Transverse colon (tissue), 4 donors: ENCODE results near the gene PLGRKT. TPM values are rescaled to one million over a fixed set of nuclear protein-coding genes. Genes with fewer than 3 reads are reported as not detected.
"Not testable (repeated sequence)": the region's sequence is repeated elsewhere in the genome, so short reads cannot be mapped to it uniquely, and the experiment has no call there.

Experiments
- DNase-seq: peaks from one replicate; pipeline ENCODE4 v3.0.0-alpha.2; 2019
- H3K27ac ChIP-seq, 4 donors: fragments of 200-600 bp; sonication (generic); 2 replicates each; pipeline ENCODE4 v1.5.1; 2016 to 2018; ENCODE audit warnings: inconsistent platforms in 4 of 4
- H3K27me3 ChIP-seq: fragments of 200-600 bp; sonication (generic); 2 replicates; pipeline ENCODE4 v1.5.1; 2017; ENCODE audit warnings: inconsistent platforms
- H3K36me3 ChIP-seq, 4 donors: fragments of 200-600 bp; sonication (generic); 2 replicates each; pipeline ENCODE4 v1.5.1; 2017 to 2019; ENCODE audit warnings: inconsistent platforms in 4 of 4
- H3K4me1 ChIP-seq, 4 donors: fragments of 200-600 bp; sonication (generic); 2 replicates each; pipeline ENCODE4 v1.5.1; 2017 to 2020; ENCODE audit warnings: inconsistent platforms in 4 of 4
- H3K4me3 ChIP-seq, 4 donors: fragments of 200-600 bp; sonication (generic); 1 replicate in 1 of 4; 2 replicates in 3 of 4; pipeline versions ENCODE4 v1.5.1 to v1.6.1; 2017 to 2019; ENCODE audit warnings: inconsistent platforms in 4 of 4
- H3K9me3 ChIP-seq, 2 donors: fragments of 200-600 bp; sonication (generic); 2 replicates each; pipeline ENCODE4 v1.5.1; 2017 to 2019; ENCODE audit warnings: inconsistent platforms in 2 of 2
- EP300 ChIP-seq: sonication (generic); formaldehyde crosslinking; IDR thresholded peaks from one replicate; pipeline ENCODE4 v1.6.1; 2017; ENCODE audit warnings: antibody characterized with exemption, low read depth
- POLR2A ChIP-seq: fragments of 450-650 bp; IDR thresholded peaks from one replicate; pipeline ENCODE4 v1.6.1; 2016; ENCODE audit warnings: antibody characterized with exemption, mild to moderate bottlenecking, moderate library complexity
- POLR2AphosphoS5 ChIP-seq, 3 donors: sonication (generic); formaldehyde crosslinking; IDR thresholded peaks; one replicate each; pipeline ENCODE4 v1.6.1; 2016; ENCODE audit warnings: antibody characterized with exemption in 3 of 3
- WGBS, 2 donors: methylation state at CpG; one replicate each; pipeline ENCODE4 v1.1.5; 2018; ENCODE audit warnings: low coverage in 1 of 2; 5-methylcytosine and 5-hydroxymethylcytosine counted together
- in situ Hi-C, 4 donors: fragments of 200-750 bp; cut with MboI; loops; one replicate each; pipeline versions ENCODE4 v1.15.0 to v1.15.1; 2017; ENCODE audit warnings: low sequenced_read_pairs in 3 of 4, low pct_ligation_motif_present in 1 of 4, low pct_unique_long_range_greater_than_20kb in 1 of 4
- intact Hi-C: fragments of 100-400 bp; cut with DNase I; formaldehyde crosslinking; loops from one replicate; pipeline ENCODE4 v1.15.1; 2023; ENCODE audit warnings: low total_unique reads
- total RNA-seq, 4 donors: library from RNA; depleted of rRNA; stranded (reverse); fragments of >200 nt; gene quantifications; one replicate each; pipeline ENCODE4 v1.1.0, GENCODE V29; 2016
- TF ChIP-seq, protein P1 (sequence below), 5 experiments: fragments of 200-600 bp in 3 of 5; fragments of 450-650 bp in 2 of 5; sonication (generic) in 3 of 5; IDR thresholded peaks; 1 replicate in 2 of 5; 2 replicates in 3 of 5; pipeline ENCODE4 v1.5.1; 2016 to 2017; ENCODE audit warnings: antibody characterized with exemption in 5 of 5, inconsistent platforms in 3 of 5, mild to moderate bottlenecking in 2 of 5, moderate library complexity in 1 of 5

Gene PLGRKT
- total RNA-seq, 4 donors from 2014 or later, result 1.6 to 58.3 (median 16.5) TPM

- in situ Hi-C loops, result loop anchor here in 3 of 4 donors (25.0 kb wide), 4 partner anchors 164 to 686 kb away; partner anchors contain the start of genes INSL6 (in 1 of the 3) and JAK2 (in 1 of the 3)
- H3K27ac ChIP-seq, result no peak overlapping the region
- 85 to 94% methylated on average over 2 of the region's 2 CpGs for WGBS, 2 donors
- no peak for DNase-seq
- no peaks in the 10 kb centered on the region for H3K36me3 ChIP-seq
- peaks cover 0 to 25% (median 4%) of the 10 kb centered on the region in 4 donors for H3K4me1 ChIP-seq
- H3K27me3 ChIP-seq, result no peaks in the 10 kb centered on the region
- no peak overlapping the region for H3K4me3 ChIP-seq
- intact Hi-C loops, result no loop called here
- no peak for TF ChIP-seq POLR2A
- TF ChIP-seq POLR2AphosphoS5 (IDR thresholded peaks at IDR 0.05), result no peak
- no peaks in the 10 kb centered on the region for H3K9me3 ChIP-seq
Observed at GRCh38 chr9:5448016-5448415, 10.3 kb upstream of the PLGRKT start.

GRCh38 chr9:5447337-5447736 lies 9.6 kb upstream of the PLGRKT start:
- Histone ChIP-seq H3K36me3 (no peaks in the 10 kb centered on the region), H3K27ac (no peak overlapping the region), H3K9me3 (no peaks in the 10 kb centered on the region), H3K4me1 (peaks cover 0 to 22% (median 4%) of the 10 kb centered on the region in 4 donors), H3K27me3 (no peaks in the 10 kb centered on the region), H3K4me3 (no peak overlapping the region)
- WGBS, 2 donors, result 73 to 81% methylated on average over 3 of the region's 3 CpGs
- TF ChIP-seq POLR2AphosphoS5 (IDR thresholded peaks at IDR 0.05), result no peak
- no peak for TF ChIP-seq POLR2A
- TF ChIP-seq, protein P1, sequence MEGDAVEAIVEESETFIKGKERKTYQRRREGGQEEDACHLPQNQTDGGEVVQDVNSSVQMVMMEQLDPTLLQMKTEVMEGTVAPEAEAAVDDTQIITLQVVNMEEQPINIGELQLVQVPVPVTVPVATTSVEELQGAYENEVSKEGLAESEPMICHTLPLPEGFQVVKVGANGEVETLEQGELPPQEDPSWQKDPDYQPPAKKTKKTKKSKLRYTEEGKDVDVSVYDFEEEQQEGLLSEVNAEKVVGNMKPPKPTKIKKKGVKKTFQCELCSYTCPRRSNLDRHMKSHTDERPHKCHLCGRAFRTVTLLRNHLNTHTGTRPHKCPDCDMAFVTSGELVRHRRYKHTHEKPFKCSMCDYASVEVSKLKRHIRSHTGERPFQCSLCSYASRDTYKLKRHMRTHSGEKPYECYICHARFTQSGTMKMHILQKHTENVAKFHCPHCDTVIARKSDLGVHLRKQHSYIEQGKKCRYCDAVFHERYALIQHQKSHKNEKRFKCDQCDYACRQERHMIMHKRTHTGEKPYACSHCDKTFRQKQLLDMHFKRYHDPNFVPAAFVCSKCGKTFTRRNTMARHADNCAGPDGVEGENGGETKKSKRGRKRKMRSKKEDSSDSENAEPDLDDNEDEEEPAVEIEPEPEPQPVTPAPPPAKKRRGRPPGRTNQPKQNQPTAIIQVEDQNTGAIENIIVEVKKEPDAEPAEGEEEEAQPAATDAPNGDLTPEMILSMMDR (IDR thresholded peaks at IDR 0.05), result no peak
- TF ChIP-seq EP300, result no peak
- no peak for DNase-seq
- in situ Hi-C loops (loop anchor here in 3 of 4 donors (25.0 kb wide), 4 partner anchors 165 to 685 kb away; partner anchors contain the start of genes INSL6 (in 1 of the 3) and JAK2 (in 1 of the 3)), intact Hi-C loops (no loop called here)

DNA sequence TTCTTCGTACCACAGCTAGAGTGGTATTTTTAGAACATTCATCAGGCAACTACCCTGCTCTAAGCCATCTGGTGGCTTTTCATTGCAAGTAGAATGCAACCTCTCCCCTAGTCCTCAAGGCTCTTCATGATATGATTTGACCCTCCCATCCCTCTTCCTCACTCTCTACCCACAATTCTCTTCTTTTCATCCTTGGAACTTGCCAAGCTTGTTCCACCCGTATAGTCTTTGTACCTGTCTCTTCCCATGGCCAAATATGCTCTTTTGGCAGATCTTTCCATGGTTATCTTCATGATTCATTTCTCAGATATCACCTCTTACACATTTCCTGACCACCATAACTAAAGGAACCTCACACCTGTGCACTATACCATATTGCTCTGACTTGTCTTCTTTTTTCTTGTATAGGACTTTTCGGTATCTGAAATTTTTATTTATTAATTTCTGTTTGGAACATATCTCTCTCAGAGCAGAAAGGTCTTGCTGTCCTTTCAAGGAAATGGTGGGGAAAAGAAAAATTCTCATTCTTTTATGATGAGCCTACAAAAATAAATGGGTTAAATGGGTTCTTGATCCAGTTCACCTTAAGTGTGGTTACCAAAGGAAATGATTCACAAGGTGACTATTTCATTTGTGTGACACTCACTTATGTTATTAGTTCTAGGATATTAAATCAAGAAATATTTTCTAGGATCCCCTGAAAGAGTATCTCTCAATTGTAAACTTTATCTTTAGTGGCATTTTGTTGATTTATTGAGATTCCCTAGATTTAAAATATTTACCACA lies 8.9 kb upstream of the PLGRKT start:
- Histone ChIP-seq H3K4me3 (no peak overlapping the region), H3K4me1 (peaks cover 0 to 20% (median 4%) of the 10 kb centered on the region in 4 donors), H3K27me3 (no peaks in the 10 kb centered on the region), H3K9me3 (no peaks in the 10 kb centered on the region), H3K27ac (no peak overlapping the region), H3K36me3 (no peaks in the 10 kb centered on the region)
- TF ChIP-seq POLR2A (no peak), POLR2AphosphoS5 (IDR thresholded peaks at IDR 0.05) (no peak), EP300 (no peak)
- TF ChIP-seq, protein P1 (IDR thresholded peaks at IDR 0.05), result no peak
- in situ Hi-C loops (loop anchor here in 3 of 4 donors (25.0 kb wide), 4 partner anchors 166 to 684 kb away; partner anchors contain the start of genes INSL6 (in 1 of the 3) and JAK2 (in 1 of the 3)), intact Hi-C loops (no loop called here)
- no peak for DNase-seq
- WGBS, 2 donors, result 70 to 75% methylated on average over 3 of the region's 3 CpGs

DNA sequence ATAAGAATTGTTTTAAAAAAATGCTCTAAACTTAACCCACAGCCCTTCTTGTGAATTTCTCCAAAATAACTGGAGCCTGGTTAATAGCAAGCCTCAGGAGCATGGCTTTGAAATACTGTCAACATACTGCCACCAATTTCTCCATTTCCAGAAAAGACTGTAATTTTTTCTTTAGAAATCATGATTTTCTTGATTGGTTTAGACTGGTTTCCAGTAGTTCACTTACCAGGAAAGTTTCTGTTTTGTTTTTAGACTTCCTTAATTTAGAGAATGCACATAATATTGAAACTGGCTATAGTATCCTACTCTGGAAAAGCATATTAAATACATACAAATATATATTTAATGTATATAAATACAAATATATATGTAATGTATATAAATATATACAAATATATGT lies 8.2 kb upstream of the PLGRKT start:
- intact Hi-C loops (no loop called here), in situ Hi-C loops (loop anchor here in 3 of 4 donors (25.0 kb wide), 4 partner anchors 166 to 684 kb away; partner anchors contain the start of genes INSL6 (in 1 of the 3) and JAK2 (in 1 of the 3))
- Histone ChIP-seq H3K4me3 (no peak overlapping the region), H3K36me3 (no peaks in the 10 kb centered on the region), H3K27me3 (no peaks in the 10 kb centered on the region), H3K4me1 (peaks cover 0 to 12% (median under 1%) of the 10 kb centered on the region in 4 donors), H3K9me3 (no peaks in the 10 kb centered on the region), H3K27ac (no peak overlapping the region)
- TF ChIP-seq EP300 (no peak), POLR2AphosphoS5 (IDR thresholded peaks at IDR 0.05) (no peak)
- TF ChIP-seq, protein P1 (IDR thresholded peaks at IDR 0.05), result no peak
- no peak for DNase-seq

DNA sequence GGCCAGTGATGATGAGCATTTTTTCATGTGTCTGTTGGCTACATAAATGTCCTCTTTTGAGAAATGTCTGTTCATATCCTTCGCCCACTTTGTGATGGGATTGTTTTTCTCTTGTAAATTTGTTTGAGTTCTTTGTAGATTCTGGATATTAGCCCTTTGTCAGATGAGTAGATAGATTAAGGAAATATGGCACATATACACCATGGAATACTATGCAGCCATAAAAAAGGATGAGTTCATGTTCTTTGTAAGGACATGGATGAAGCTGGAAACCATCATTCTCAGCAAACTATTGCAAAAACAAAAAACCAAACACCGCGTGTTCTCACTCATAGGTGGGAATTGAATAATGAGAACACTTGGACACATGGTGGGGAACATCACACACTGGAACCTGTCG lies 7.4 kb upstream of the PLGRKT start:
- H3K4me1 ChIP-seq, result peaks cover 0 to 11% (median 0%) of the 10 kb centered on the region in 4 donors
- H3K27me3 ChIP-seq, H3K9me3 ChIP-seq, H3K27ac ChIP-seq, intact Hi-C loops, H3K36me3 ChIP-seq, H3K4me3 ChIP-seq, DNase-seq: not testable (repeated sequence)
- WGBS, 2 donors, result 88% methylated on average over 4 of the region's 4 CpGs; no CpG with 5 or more reads in 1 of the 2 donors
- in situ Hi-C loops, result loop anchor here in 3 of 4 donors (25.0 kb wide), 4 partner anchors 167 to 683 kb away; partner anchors contain the start of genes INSL6 (in 1 of the 3) and JAK2 (in 1 of the 3)
